OCI-LY7 (cell line): Measurements from ENCODE around the gene ENKD1. TPM values are rescaled to one million over a fixed set of nuclear protein-coding genes. Genes with fewer than 3 reads are reported as not detected.

Source experiments
- BruUV-seq: library from RNA; stranded (reverse); fragments of 400-500 nt; replicated peaks from 2 replicates; lab custom pipeline; 2021; lab: Mats Ljungman, UMichigan
- CTCF ChIA-PET: fragments of 300-600 bp; sonication (Branson Sonifier 250); formaldehyde crosslinking; loops from one replicate; lab custom pipeline; 2022; ENCODE audit warnings: antibody characterized with exemption; ENCODE audit not compliant: unreplicated experiment; lab: Charles Lee
- POLR2A ChIA-PET: fragments of 300-600 bp; sonication (Branson Sonifier 250); formaldehyde crosslinking; loops from one replicate; lab custom pipeline; 2022; ENCODE audit warnings: antibody characterized with exemption; lab: Charles Lee
- DNase-seq: peaks from one replicate; pipeline ENCODE4 v3.0.0-alpha.2; 2015; ENCODE audit warnings: low spot score
- H2AFZ ChIP-seq: fragments of 200-600 bp; sonication (generic), shearing (Covaris generic); 2 replicates; pipeline ENCODE4 v1.6.1; 2014; ENCODE audit warnings: mild to moderate bottlenecking, antibody characterized with exemption, low read length, moderate library complexity
- H3K27ac ChIP-seq: fragments of 200-600 bp; sonication (generic); 2 replicates; pipeline ENCODE4 v1.5.1; 2014; ENCODE audit warnings: mixed run types, low read depth, mild to moderate bottlenecking, moderate library complexity, low read length, inconsistent platforms; ENCODE audit not compliant: poor library complexity, severe bottlenecking
- H3K36me3 ChIP-seq: fragments of 200-600 bp; sonication (generic); 2 replicates; pipeline ENCODE4 v1.6.1; 2014; ENCODE audit warnings: mild to moderate bottlenecking, antibody characterized with exemption, low read length, moderate library complexity, mixed read lengths; ENCODE audit not compliant: insufficient read depth
- H3K4me1 ChIP-seq: fragments of 200-600 bp; sonication (generic); 2 replicates; pipeline ENCODE4 v1.5.1; 2014; ENCODE audit warnings: mild to moderate bottlenecking, low read length; ENCODE audit not compliant: insufficient read depth, poor library complexity, severe bottlenecking
- H3K4me2 ChIP-seq: fragments of 200-600 bp; sonication (generic); 2 replicates; pipeline ENCODE4 v1.6.1; 2014; ENCODE audit warnings: mild to moderate bottlenecking, low read length
- H3K4me3 ChIP-seq: fragments of 200-600 bp; sonication (generic); 2 replicates; pipeline ENCODE4 v1.5.1; 2014; ENCODE audit warnings: mild to moderate bottlenecking, low read depth, low read length; ENCODE audit not compliant: poor library complexity, severe bottlenecking
- H3K79me2 ChIP-seq: fragments of 200-600 bp; sonication (generic); 2 replicates; pipeline ENCODE4 v1.6.1; 2016; ENCODE audit warnings: low read depth, mild to moderate bottlenecking, low read length, moderate library complexity, mixed read lengths; ENCODE audit not compliant: insufficient read depth
- H3K9me2 ChIP-seq: fragments of 200-600 bp; sonication (generic); 2 replicates; pipeline ENCODE4 v1.6.1; 2016; ENCODE audit warnings: mild to moderate bottlenecking, low read length, mixed read lengths; ENCODE audit not compliant: insufficient read depth
- H3K9me3 ChIP-seq: fragments of 200-600 bp; sonication (generic); 2 replicates; pipeline ENCODE4 v1.6.1; 2014; ENCODE audit warnings: mild to moderate bottlenecking, mixed run types, low read length, mixed read lengths
- H4K20me1 ChIP-seq: fragments of 200-600 bp; sonication (generic); 2 replicates; pipeline ENCODE4 v1.6.1; 2014; ENCODE audit warnings: mild to moderate bottlenecking, antibody characterized with exemption, low read length, moderate library complexity, mixed read lengths; ENCODE audit not compliant: insufficient read depth
- CTCF ChIP-seq: fragments of 200-600 bp; sonication (generic); conservative IDR thresholded peaks from 2 replicates; pipeline ENCODE4 v1.5.1; 2014; ENCODE audit warnings: mild to moderate bottlenecking, antibody characterized with exemption, low read length, moderate library complexity, mixed read lengths
- EZH2phosphoT487 ChIP-seq: fragments of 200-600 bp; sonication (generic); IDR thresholded peaks from 2 replicates; pipeline ENCODE4 v1.6.1; 2018; ENCODE audit warnings: low read depth, borderline replicate concordance, mild to moderate bottlenecking, mixed run types, antibody characterized with exemption, low read length, moderate library complexity, mixed read lengths
- intact Hi-C: fragments of 100-400 bp; cut with micrococcal nuclease; formaldehyde crosslinking; loops from one replicate; pipeline ENCODE4 v1.10.0; 2022; ENCODE audit not compliant: unreplicated experiment
- total RNA-seq, 2 experiments: library from RNA; depleted of rRNA in 1 of 2; stranded (reverse); fragments of >200 nt in 1 of 2; shearing (Covaris generic) in 1 of 2; gene quantifications; 2 replicates each; pipeline ENCODE4 v1.2.3, GENCODE V29; 2014 to 2022

Gene ENKD1
- total RNA-seq, 2 experiments from 2014 or later, result 8.1 to 15.7 TPM

- no peaks in the 10 kb centered on the region for H3K9me3 ChIP-seq
- H3K4me2 ChIP-seq, result no peak overlapping the region
- CTCF ChIA-PET, result no interaction called here
- no peak overlapping the region for H2AFZ ChIP-seq
- BruUV-seq, result no TSS peak
- no peak for TF ChIP-seq CTCF
- no peak for TF ChIP-seq EZH2phosphoT487
- DNase-seq, result no peak
- no peaks in the 10 kb centered on the region for H4K20me1 ChIP-seq
- POLR2A ChIA-PET, result interaction anchor here (0.7 kb wide), 2 partner anchors 56 to 99 kb away, joined by 3 to 7 read pairs; no protein-coding TSS in a partner anchor
- no peaks in the 10 kb centered on the region for H3K4me1 ChIP-seq
- no peaks in the 10 kb centered on the region for H3K36me3 ChIP-seq
- intact Hi-C loops, result loop anchor here (10.0 kb wide), 1 partner anchor 367 kb away; no protein-coding TSS in a partner anchor
- H3K79me2 ChIP-seq, result no peaks in the 10 kb centered on the region
- no peak overlapping the region for H3K27ac ChIP-seq
- H3K4me3 ChIP-seq, result no peak overlapping the region
- no peaks in the 10 kb centered on the region for H3K9me2 ChIP-seq
Observed at GRCh38 chr16:67677712-67678111, 11.2 kb upstream of the ENKD1 start.

- no peaks in the 10 kb centered on the region for H4K20me1 ChIP-seq
- H3K4me2 ChIP-seq, result no peak overlapping the region
- intact Hi-C loops, result loop anchor here (10.0 kb wide), 1 partner anchor 368 kb away; no protein-coding TSS in a partner anchor
- CTCF ChIA-PET, result no interaction called here
- no peak overlapping the region for H2AFZ ChIP-seq
- DNase-seq, result no peak
- POLR2A ChIA-PET, result interaction anchor here (1.2 kb wide), 1 partner anchor 16 kb away, joined by 3 read pairs; no protein-coding TSS in a partner anchor
- no TSS peak for BruUV-seq
- H3K36me3 ChIP-seq, result no peaks in the 10 kb centered on the region
- H3K4me1 ChIP-seq, result no peaks in the 10 kb centered on the region
- H3K27ac ChIP-seq, result no peak overlapping the region
- no peak overlapping the region for H3K4me3 ChIP-seq
- H3K9me3 ChIP-seq, result no peaks in the 10 kb centered on the region
- H3K79me2 ChIP-seq, result no peaks in the 10 kb centered on the region
- TF ChIP-seq CTCF (no peak), EZH2phosphoT487 (no peak)
- no peaks in the 10 kb centered on the region for H3K9me2 ChIP-seq
Observed at GRCh38 chr16:67676939-67677338, 10.4 kb upstream of the ENKD1 start.

DNA sequence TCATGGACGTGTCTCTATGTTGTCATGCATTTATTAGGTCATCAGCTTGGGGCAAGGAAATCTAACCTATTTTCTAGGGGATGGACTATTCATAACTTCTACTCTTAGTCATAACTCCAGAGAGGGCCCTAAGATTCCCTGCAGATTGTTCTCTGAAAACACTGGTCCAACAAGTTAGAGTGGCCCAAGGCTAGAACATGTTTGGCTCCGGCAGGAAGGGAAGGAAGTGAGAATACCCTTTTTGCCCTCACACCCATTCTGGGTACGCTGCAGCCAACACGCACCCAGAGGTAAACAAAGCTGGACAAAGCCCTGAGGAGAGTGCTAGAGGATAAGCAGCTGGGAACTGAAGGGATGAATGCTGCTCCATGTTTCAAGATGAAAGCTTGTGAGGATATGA is 10.0 kb upstream of the ENKD1 start:
- intact Hi-C loops, result loop anchor here (10.0 kb wide), 1 partner anchor 368 kb away; no protein-coding TSS in a partner anchor
- ChIA-PET CTCF (no interaction called here), POLR2A (interaction anchor here (1.2 kb wide), 1 partner anchor 16 kb away, joined by 3 read pairs; no protein-coding TSS in a partner anchor)
- no peak for DNase-seq
- Histone ChIP-seq H3K36me3 (no peaks in the 10 kb centered on the region), H4K20me1 (no peaks in the 10 kb centered on the region), H3K27ac (no peak overlapping the region), H3K4me2 (no peak overlapping the region), H3K4me1 (no peaks in the 10 kb centered on the region), H2AFZ (no peak overlapping the region), H3K9me2 (no peaks in the 10 kb centered on the region), H3K9me3 (no peaks in the 10 kb centered on the region), H3K79me2 (no peaks in the 10 kb centered on the region), H3K4me3 (no peak overlapping the region)
- TF ChIP-seq EZH2phosphoT487 (no peak), CTCF (no peak)
- BruUV-seq, result no TSS peak
